DMS79 treated with DMSO at 0.1 percent for 48 hours (cell line): ENCODE results near the gene GNAO1.

Experiments
- DNase-seq: peaks from one replicate; lab custom pipeline; 2025; lab: John Stamatoyannopoulos, UW

The GNAO1 gene

GRCh38 chr16:56191156-56191815 is at the start of gene GNAO1:
GNAO1 (plus strand) TSS chr16:56191489; CDS start chr16:56192236, 747 bp downstream.
- peak; percentile 36 for DNase-seq

- no peak for DNase-seq
These were observed 47.6 kb upstream of the GNAO1 start for GRCh38 chr16:56143666-56144065.

GRCh38 chr16:56145369-56145768 is 45.9 kb upstream of the GNAO1 start:
- DNase-seq: no peak

DNA sequence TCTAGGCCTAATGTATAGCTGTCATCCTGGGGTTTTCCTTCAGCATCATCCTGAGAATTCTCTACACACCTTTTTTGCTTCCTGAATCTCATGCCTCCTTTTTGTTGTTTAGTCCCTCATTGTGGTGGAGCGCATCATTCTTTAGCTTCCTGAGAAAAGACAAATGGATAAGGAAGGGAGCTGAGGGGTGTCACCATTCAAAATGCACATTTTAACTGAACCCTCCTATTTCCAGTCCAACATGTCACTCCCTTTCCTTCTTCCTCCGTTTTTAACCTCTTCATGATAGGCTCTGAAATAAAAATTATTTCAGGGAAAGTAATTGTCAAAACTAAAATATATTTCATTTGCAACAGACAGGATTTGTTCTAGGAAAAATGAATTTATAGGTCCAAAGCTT is 39.7 kb upstream of the GNAO1 start:
- no peak for DNase-seq

- DNase-seq: no peak
These were observed 29.6 kb upstream of the GNAO1 start for GRCh38 chr16:56161658-56162057.

- no peak for DNase-seq
These were observed 28.2 kb upstream of the GNAO1 start for GRCh38 chr16:56163089-56163488.

- DNase-seq: no peak
These were observed 27.4 kb upstream of the GNAO1 start for GRCh38 chr16:56163938-56164337.

DNA sequence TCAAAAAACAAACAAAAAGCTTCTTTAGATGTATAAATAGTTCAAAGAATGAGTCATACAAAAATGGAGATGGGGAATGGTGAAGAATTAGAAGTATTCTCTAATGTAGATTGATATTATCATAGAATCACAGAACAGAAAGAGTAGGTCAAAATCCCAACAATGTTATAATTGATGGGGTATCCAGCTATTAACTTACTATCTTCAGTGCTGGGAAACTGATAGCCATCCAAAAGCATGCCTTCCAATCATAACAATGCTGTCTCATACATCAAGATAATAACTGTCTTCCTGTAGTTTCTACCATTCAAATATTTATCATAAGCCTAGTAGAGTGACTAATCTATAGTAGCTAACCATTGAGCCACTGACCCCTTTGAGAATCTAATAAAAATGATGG is 26.7 kb upstream of the GNAO1 start:
- no peak for DNase-seq

DNA sequence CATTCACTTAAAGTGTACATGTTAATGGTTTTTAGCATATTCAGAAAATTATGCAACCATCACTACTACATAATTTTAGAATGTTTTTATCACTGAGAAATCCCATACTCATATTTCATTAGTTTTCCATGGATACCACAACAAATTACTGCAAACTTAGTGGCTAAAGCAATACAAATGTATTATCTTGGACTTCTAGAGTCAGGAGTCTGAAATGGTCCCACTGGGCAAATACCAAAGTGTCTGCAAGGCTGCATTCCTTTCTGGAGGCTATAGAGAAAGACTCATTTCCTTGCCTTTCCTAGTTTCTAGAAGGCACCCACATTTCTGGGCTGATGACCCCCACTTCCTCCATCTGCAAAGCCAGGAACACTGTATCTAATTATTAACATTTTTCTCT is 16.9 kb upstream of the GNAO1 start:
- no peak for DNase-seq

DNA sequence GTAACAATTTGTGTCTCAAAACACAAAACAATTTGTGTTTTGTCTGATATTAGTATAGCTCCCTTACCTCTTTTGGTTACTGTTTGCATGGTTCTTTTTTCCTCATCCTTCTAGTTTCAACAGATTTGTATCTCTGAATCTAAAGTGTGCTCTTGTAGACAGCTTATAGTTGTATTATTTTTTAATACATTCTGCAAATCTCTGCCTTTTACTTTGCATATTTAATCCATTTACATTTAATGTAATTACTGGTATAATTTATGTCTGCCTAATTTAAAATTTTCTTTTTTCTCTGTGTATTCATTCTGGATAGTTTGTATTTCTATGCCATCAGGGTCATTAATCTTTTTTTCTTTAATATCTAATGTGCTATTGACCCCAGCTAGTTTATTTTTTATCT is 9.9 kb upstream of the GNAO1 start:
- DNase-seq: no peak

DNA sequence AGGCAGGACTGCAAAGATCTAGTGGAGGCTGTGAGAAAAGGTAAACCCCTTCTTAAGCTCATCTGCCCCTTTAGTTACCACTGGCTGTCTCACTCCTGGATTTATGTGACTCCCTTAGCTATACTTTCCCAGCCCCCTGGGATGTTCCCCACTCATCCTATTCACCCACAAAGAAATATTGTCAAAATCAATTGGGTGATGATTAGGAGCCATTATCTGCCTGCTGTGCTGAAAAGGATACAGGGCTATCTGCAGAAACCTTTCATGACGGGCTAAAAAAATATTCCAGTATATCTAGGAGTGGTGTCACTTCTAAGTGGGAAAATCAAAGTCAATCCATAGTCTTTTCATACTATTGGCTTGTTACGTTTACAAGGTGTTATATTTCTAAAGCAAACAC is 8.0 kb upstream of the GNAO1 start:
- DNase-seq: no peak

DNA sequence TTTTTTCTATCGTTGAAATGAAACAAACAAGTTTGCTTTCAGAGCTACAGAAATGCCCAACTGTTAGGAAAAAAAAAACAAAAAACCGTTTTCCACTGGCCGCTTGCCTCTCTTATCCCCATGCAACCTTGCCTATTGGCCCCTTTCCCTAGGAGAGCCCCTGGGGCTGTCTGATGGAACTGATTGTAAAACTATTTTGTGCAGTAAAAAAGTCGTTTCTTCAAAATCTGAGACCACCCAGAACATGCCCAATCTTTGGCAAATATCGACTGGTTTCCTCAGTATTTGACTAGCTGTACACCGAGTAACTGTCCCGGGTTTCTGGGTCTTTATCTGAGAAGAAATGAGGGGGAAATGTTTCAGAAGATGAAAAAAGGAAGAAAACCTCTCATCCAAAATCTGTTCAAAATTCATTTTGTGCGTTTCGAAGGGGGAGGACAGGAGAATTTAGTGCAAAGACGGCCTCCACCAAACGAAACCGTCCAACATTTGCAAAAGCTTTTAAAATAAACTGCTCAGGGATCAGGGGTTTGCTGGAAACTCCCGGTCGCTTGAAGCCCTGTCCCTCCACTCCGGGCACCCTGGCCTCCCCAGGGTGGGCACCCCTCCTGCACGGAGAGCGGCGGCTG is 1.1 kb upstream of the GNAO1 start:
- DNase-seq: no peak

DNA sequence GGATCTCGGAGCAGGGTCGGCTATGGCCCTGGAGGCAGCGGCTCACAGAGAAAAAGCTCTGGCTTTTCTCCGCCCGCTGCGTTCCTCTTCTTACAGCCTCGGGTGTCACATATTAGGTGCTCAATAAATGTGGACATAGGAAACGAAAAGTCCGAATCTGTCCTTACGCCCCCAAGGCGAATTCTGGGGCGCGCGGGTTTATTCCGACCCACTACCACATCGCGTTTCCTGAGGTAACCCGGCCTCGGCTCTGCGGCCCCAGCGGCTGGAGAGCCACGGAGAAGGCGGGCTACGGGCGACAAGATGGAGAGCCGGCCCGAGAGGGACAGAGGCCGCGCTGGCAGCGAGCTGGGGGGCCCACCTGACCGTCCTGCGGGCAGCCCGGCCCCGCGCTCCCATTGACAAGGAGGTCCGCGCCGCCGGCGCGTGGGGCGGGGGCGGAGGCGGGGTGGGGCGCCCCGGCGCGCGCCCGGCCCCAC is 573 bp upstream of the GNAO1 start:
- no peak for DNase-seq

DNA sequence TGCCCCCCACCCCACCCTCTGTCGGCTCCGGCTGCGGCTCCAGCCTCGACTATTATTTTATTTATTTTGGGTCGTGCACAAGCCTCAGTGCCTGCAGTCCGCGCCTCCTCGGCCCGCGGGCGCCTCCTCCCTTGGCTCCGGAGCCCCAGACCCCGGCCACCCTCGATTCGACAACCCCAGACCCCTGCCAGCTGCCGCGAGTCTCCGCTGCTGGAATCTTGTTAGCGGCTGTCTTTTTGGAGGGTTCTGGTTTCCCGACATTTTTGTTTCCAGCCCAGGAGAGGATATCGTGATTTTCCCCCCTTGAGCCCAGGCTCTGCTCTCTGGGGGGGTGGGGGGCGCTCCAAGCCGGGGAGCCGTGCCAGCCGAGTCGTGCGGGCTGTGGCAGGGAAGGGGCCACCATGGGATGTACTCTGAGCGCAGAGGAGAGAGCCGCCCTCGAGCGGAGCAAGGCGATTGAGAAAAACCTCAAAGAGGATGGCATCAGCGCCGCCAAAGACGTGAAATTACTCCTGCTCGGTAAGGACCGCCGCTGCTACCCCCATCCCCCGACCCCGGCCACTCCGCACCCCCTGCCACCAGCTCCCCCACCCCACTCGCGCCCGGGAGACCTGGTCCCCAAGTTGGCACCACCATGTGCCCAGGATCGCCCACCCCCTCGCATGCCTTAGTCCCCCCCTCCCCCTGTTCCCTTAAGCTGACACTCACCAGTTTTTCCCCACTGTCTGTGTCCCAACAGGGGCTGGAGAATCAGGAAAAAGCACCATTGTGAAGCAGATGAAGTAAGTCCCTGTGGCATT is 746 bp downstream of the GNAO1 start:
- no peak for DNase-seq

DNA sequence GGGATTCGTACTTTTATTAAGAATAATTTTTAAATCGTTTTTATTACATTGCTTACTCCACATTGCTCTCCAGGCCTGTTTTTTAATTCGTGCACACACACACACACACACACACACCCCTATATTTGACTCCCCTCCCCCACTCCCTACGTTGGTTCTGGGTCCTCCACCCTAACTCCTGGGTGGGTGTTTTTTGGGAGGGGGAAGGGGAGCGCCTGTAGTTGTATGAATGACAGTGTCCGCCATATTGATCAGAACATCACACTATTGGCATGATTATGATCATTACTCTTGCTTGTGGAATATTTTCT is 1.3 kb downstream of the GNAO1 start:
- no peak for DNase-seq

DNA sequence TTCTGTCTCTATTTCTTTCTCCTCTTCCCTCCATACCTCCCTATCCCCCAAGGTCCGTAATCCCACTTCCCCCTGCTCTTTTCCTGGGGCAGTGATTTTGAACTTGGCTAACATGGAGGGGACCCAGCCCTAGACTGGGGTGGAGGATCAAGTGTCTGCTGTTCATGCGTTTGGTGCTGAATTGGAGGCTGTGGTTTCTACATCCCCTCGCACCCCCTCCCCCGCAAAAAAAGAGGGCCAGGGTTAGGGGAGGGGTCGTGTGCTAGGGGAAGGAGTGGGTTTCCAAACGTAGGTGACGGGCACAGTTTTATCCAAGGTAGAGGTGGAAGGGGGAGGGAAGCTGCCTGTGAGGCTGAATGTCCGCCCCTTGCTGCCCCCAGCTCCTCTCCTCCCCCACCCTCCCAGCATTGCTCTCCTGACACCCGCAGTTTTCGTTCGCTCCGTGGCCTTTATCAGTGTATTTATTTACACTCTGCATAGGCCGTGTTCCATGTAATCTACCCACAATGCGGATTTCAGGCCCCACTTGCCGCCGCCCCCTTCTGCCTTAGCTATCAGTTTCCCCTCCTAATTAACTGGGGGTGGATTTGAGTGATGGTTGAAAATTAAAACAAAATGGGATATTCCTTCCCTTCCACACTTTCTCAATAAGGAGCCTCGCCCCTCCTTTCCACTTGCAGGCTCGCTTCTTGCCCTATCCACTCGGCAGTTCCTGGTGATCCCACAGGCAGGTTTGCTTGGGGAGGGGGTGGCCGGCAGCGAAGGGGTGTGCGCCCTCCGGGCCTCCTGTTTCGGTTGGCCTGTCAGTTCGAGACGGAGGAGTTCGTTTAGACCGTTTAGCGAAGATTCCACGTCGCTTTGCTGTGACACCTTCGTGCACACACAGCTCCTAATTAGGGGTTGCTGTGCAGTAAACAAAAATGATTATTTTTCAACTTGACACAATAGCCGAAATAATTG is 2.0 kb downstream of the GNAO1 start:
- DNase-seq: no peak

DNA sequence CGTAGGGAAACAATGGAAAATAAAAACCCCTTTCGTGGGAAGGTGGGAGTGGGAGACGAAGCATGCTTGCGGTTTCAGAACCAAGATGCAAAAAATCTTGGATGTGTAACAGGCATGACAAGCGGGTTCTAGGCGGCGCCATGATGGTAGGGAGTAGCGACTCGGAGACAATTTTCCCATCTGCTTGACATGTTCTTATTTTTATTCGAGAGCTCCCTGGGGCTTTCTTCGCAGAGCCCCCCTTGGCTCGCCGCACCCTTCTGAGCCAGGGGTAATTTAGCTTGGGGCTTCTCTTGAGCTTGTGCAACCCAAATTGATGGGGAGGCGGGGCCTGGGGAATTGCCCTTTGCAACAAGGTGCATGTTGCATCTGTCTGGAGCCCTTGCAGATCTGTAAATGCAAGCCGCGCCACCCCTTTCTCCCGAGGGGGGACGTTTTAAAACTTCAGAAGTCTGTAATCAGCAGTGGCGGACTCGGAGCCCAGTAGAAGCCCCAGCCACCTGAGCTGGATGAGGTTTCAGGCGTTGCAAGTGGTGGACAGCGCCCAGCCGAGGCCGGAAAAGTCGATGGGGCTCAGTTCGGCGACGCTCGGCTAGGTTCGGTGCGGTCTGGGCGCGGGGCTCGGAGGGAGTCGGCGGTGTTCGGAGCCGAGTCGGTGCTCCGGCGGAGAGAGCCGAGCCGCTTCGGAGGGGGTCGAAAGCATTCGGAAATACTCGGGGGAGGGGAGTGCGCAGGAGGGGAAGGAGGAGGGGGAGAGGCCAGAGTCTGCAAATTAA is 2.9 kb downstream of the GNAO1 start:
- peak; percentile 52 for DNase-seq

- DNase-seq: peak; percentile 75
These were observed 3.9 kb downstream of the GNAO1 start for GRCh38 chr16:56195151-56195550.

GRCh38 chr16:56196381-56196780 is 5.1 kb downstream of the GNAO1 start:
- DNase-seq: no peak

- DNase-seq: no peak
These were observed 6.1 kb downstream of the GNAO1 start for GRCh38 chr16:56197192-56197992.
